ENCODE data around the gene HUNK.

GRCh38 chr21:31857096-31857495 is 15.7 kb upstream of the HUNK start:
- TF ChIP-seq CTCF (IDR thresholded peaks at IDR 0.05), result no peak
- no peak for TF ChIP-seq PRDM15 (CRISPR knock-in tag; IDR thresholded peaks at IDR 0.05)
- TF ChIP-seq CREB1 (CRISPR knock-in tag; IDR thresholded peaks at IDR 0.05), result no peak
- TF ChIP-seq NR3C1 (CRISPR knock-in tag; conservative IDR thresholded peaks at IDR 0.05; ENCODE audit: low read depth), result no peak
- TF ChIP-seq ATF2 (CRISPR knock-in tag; IDR thresholded peaks at IDR 0.05; ENCODE audit: borderline replicate concordance, low read depth), result no peak
